GM12874 (cell line): ENCODE measurements around the gene PDE3A.

Experiments
- CTCF ChIP-seq: IDR thresholded peaks from 2 replicates; pipeline ENCODE4 v1.5.1; 2011; ENCODE audit warnings: low read depth, mild to moderate bottlenecking, control low read depth, low read length, moderate library complexity; ENCODE audit not compliant: insufficient read depth

Gene PDE3A

GRCh38 chr12:20350495-20350894 lies 17.8 kb upstream of the PDE3A start:
- TF ChIP-seq CTCF: no peak

- TF ChIP-seq CTCF: no peak
Measured at GRCh38 chr12:20351406-20351805, 16.9 kb upstream of the PDE3A start.

- no peak for TF ChIP-seq CTCF
Measured at GRCh38 chr12:20356048-20356447, 12.3 kb upstream of the PDE3A start.

GRCh38 chr12:20360407-20360806 lies 7.9 kb upstream of the PDE3A start:
- TF ChIP-seq CTCF: no peak

- TF ChIP-seq CTCF: no peak
Measured at GRCh38 chr12:20361416-20361815, 6.9 kb upstream of the PDE3A start.

- TF ChIP-seq CTCF: no peak
Measured at GRCh38 chr12:20364501-20364900, 3.8 kb upstream of the PDE3A start.

GRCh38 chr12:20366776-20367409 lies 1.4 kb upstream of the PDE3A start:
- TF ChIP-seq CTCF: no peak
